Bladder microvascular endothelial cell (primary cell): ENCODE data around the gene SPDYE6. TPM values are rescaled to one million over a fixed set of nuclear protein-coding genes. Genes with fewer than 3 reads are reported as not detected.

Experiments
- total RNA-seq: library from RNA; depleted of rRNA; stranded (reverse); fragments of >200 nt; gene quantifications from 2 replicates; pipeline ENCODE4 v1.2.3, GENCODE V29; 2014

SPDYE6 gene, protein sequence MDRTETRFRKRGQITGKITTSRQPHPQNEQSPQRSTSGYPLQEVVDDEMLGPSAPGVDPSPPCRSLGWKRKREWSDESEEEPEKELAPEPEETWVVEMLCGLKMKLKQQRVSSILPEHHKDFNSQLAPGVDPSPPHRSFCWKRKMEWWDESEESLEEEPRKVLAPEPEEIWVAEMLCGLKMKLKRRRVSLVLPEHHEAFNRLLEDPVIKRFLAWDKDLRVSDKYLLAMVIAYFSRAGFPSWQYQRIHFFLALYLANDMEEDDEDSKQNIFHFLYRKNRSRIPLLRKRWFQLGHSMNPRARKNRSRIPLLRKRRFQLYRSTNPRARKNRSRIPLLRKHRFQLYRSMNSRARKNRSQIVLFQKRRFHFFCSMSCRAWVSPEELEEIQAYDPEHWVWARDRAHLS
- 0.06 TPM in 1 of 2 replicates, not detected in the other for total RNA-seq

GRCh38 chr7:102356344-102356743, at the start of gene SPDYE6:
TSS of gene SPDYE6 (minus strand) at chr7:102356444. CDS start at chr7:102356023, 421 bp downstream.

DNA sequence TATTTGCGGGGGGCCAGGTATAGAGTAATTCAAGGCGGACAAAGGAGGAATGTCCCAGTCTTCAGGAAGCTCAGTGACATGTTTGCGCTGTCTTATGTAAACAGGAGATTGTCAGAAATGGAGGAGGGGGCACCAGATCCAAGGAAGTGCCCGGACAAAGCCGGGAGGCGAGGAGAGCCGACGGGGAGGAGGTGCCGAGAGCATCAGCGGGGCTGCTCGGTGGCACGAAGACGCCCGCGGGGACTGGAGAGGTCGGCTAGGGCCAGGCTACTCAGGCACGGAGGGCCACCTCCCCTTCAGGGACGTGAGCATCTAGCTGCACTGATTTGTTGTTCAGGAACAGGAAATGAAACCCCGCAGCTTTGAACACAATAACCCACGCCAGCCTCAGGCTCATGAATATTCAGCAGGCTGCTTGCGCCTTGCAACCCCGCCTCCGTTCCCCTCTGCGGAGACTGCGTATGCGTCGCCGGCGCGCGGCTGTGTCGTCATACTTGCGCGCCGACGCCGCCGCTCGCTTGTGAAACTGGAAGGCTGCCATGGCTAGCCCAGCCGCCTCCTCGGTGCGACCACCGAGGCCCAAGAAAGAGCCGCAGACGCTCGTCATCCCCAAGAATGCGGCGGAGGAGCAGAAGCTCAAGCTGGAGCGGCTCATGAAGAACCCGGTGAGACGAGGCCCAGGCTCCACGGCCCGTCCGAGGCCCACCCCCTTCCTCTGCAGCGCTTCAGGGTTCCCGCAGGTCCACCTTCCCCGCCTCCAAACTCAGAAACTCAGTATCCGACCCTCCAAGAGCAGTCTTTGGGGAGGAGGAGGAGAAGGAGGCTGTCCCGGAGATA, 39.8 kb upstream of the SPDYE6 start, which contains the start of gene PRKRIP1:
TSS of gene PRKRIP1 (plus strand) at position 491 of the 837 bp plus-strand sequence. CDS start at position 540, 49 bp downstream.

Other genes with a start within 250 kb of the SPDYE6 start
- 0.97 and 1.2 TPM in 2 replicates for gene SH2B2, start 69.6 kb downstream of the SPDYE6 start, total RNA-seq
- gene PRKRIP1, start 39.9 kb upstream of the SPDYE6 start, total RNA-seq = 10.7 and 12.6 TPM in 2 replicates
- 42.1 and 143 TPM in 2 replicates for gene ORAI2, start 77.1 kb upstream of the SPDYE6 start, total RNA-seq
- gene ALKBH4, start 108.4 kb upstream of the SPDYE6 start, total RNA-seq = 8.1 and 8.5 TPM in 2 replicates
- 23.3 and 28.5 TPM in 2 replicates for gene LRWD1, start 108.5 kb upstream of the SPDYE6 start, total RNA-seq
- 25.2 and 36.8 TPM in 2 replicates for gene POLR2J, start 122.5 kb upstream of the SPDYE6 start, total RNA-seq
- gene RASA4B, start 161.3 kb upstream of the SPDYE6 start, total RNA-seq = 8.3 and 9.2 TPM in 2 replicates
- 1.1 and 17.9 TPM in 2 replicates for gene UPK3BL2, start 187.3 kb upstream of the SPDYE6 start, total RNA-seq
- not detected in 2 replicates for gene SPDYE2, start 194.8 kb upstream of the SPDYE6 start, total RNA-seq
- 10.5 and 104 TPM in 2 replicates for gene POLR2J3, start 216.1 kb upstream of the SPDYE6 start, total RNA-seq